Measurements from ENCODE around the gene CCNA1. TPM values are rescaled to one million over a fixed set of nuclear protein-coding genes. Genes with fewer than 3 reads are reported as not detected.
A peak's percentile ranks its signal among the peaks of the same experiment; 100 is the strongest.

Gene CCNA1
- polyA plus RNA-seq, 1 donor (not counting 4 experiments of a cell fraction or from before 2014, with no cell fraction given), result 0.80 TPM

GRCh38 chr13:36430247-36431203 lies 1.8 kb upstream of the CCNA1 start:
- Histone ChIP-seq H3K9me3 (ENCODE audit: control insufficient read depth, low read depth, low read length) (no peaks in the 10 kb centered on the region), H3K36me3 (ENCODE audit: control insufficient read depth in 2 of 2, extremely low read depth in 1 of 2, insufficient read depth in 2 of 2, low read length in 2 of 2) (no peaks in the 10 kb centered on the region), H3K4me3 (ENCODE audit: control insufficient read depth in 2 of 3, extremely low read depth in 1 of 3, insufficient read depth in 2 of 3, low read depth in 1 of 3, low read length in 3 of 3) (peak overlapping the region in 1 of 3 experiments; percentile 6), H4K20me1 (ENCODE audit: control insufficient read depth, extremely low read depth, insufficient read depth, low read length) (no peaks in the 10 kb centered on the region), H3K4me2 (ENCODE audit: control insufficient read depth, extremely low read depth, insufficient read depth, low read depth, low read length) (peak overlapping the region; percentile 68), H3K27me3 (ENCODE audit: control insufficient read depth, extremely low read depth, insufficient read depth, low read length) (peaks cover 36% of the 10 kb centered on the region), H3K4me1 (ENCODE audit: control insufficient read depth, extremely low read depth, insufficient read depth, low read length) (peaks cover 17% of the 10 kb centered on the region), H3K79me2 (ENCODE audit: control insufficient read depth, insufficient read depth, low read length) (no peaks in the 10 kb centered on the region), H2AFZ (ENCODE audit: control insufficient read depth, low read length) (no peak overlapping the region), H3K9ac (ENCODE audit: control insufficient read depth, extremely low read depth, insufficient read depth, low read length) (no peak overlapping the region), H3K9me1 (ENCODE audit: control insufficient read depth, extremely low read depth, insufficient read depth, low read length) (no peaks in the 10 kb centered on the region), H3K27ac (ENCODE audit: control insufficient read depth, insufficient read depth, low read length) (no peak overlapping the region)
- TF ChIP-seq, protein P1, sequence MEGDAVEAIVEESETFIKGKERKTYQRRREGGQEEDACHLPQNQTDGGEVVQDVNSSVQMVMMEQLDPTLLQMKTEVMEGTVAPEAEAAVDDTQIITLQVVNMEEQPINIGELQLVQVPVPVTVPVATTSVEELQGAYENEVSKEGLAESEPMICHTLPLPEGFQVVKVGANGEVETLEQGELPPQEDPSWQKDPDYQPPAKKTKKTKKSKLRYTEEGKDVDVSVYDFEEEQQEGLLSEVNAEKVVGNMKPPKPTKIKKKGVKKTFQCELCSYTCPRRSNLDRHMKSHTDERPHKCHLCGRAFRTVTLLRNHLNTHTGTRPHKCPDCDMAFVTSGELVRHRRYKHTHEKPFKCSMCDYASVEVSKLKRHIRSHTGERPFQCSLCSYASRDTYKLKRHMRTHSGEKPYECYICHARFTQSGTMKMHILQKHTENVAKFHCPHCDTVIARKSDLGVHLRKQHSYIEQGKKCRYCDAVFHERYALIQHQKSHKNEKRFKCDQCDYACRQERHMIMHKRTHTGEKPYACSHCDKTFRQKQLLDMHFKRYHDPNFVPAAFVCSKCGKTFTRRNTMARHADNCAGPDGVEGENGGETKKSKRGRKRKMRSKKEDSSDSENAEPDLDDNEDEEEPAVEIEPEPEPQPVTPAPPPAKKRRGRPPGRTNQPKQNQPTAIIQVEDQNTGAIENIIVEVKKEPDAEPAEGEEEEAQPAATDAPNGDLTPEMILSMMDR (optimal IDR thresholded peaks at IDR 0.05 in 1 of 3, IDR thresholded peaks at IDR 0.05 in 1 of 3, conservative IDR thresholded peaks at IDR 0.05 in 1 of 3; ENCODE audit: extremely low read depth in 1 of 3, insufficient read depth in 2 of 3, low read length in 3 of 3), result no peak
- TF ChIP-seq EZH2 (IDR thresholded peaks at IDR 0.05; ENCODE audit: low read length), result peak; percentile 85
- dilution Hi-C loops (cut with MboI; ENCODE audit: extremely low pct_ligation_motif_present, low sequenced_read_pairs), result no loop called here
- no peak for DNase-seq (ENCODE audit: low read depth, low spot score)
- no peak for FAIRE-seq

DNA sequence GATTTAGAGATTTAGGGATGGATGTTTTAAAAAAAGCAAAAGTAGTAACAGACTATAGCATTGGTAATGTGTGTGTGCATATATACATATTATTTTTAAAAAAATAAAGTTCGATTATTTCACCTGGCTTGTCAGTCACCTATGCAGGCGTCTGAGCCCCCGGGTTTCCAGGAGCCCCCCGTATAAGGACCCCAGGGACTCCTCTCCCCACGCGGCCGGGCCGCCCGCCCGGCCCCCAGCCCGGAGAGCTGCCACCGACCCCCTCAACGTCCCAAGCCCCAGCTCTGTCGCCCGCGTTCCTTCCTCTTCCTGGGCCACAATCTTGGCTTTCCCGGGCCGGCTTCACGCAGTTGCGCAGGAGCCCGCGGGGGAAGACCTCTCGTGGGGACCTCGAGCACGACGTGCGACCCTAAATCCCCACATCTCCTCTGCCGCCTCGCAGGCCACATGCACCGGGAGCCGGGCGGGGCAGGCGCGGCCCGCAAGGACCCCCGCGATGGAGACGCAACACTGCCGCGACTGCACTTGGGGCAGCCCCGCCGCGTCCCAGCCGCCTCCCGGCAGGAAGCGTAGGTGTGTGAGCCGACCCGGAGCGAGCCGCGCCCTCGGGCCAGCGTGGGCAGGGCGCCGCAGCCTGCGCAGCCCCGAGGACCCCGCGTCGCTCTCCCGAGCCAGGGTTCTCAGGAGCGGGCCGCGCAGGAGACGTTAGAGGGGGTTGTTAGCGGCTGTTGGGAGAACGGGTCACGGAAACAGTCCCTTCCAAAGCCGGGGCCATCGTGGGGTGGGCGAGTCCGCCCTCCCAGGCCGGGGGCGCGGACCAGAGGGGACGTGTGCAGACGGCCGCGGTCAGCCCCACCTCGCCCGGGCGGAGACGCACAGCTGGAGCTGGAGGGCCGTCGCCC lies 840 bp upstream of the CCNA1 start:
- peaks cover 36% of the 10 kb centered on the region for H3K27me3 ChIP-seq (ENCODE audit: control insufficient read depth, extremely low read depth, insufficient read depth, low read length)
- H3K27ac ChIP-seq (ENCODE audit: control insufficient read depth, insufficient read depth, low read length), result no peak overlapping the region
- no peaks in the 10 kb centered on the region for H4K20me1 ChIP-seq (ENCODE audit: control insufficient read depth, extremely low read depth, insufficient read depth, low read length)
- peak overlapping the region; percentile 24 for H3K9ac ChIP-seq (ENCODE audit: control insufficient read depth, extremely low read depth, insufficient read depth, low read length)
- peak overlapping the region; percentile 68 for H3K4me2 ChIP-seq (ENCODE audit: control insufficient read depth, extremely low read depth, insufficient read depth, low read depth, low read length)
- H2AFZ ChIP-seq (ENCODE audit: control insufficient read depth, low read length), result peak overlapping the region; percentile 67
- TF ChIP-seq, protein P1 (optimal IDR thresholded peaks at IDR 0.05 in 1 of 3, IDR thresholded peaks at IDR 0.05 in 1 of 3, conservative IDR thresholded peaks at IDR 0.05 in 1 of 3; ENCODE audit: extremely low read depth in 1 of 3, insufficient read depth in 2 of 3, low read length in 3 of 3), result no peak
- TF ChIP-seq EZH2 (IDR thresholded peaks at IDR 0.05; ENCODE audit: low read length), result no peak
- peak overlapping the region; percentile 38 to 63 (median 53) for H3K4me3 ChIP-seq (ENCODE audit: control insufficient read depth in 2 of 3, extremely low read depth in 1 of 3, insufficient read depth in 2 of 3, low read depth in 1 of 3, low read length in 3 of 3)
- no peaks in the 10 kb centered on the region for H3K9me1 ChIP-seq (ENCODE audit: control insufficient read depth, extremely low read depth, insufficient read depth, low read length)
- no peaks in the 10 kb centered on the region for H3K36me3 ChIP-seq (ENCODE audit: control insufficient read depth in 2 of 2, extremely low read depth in 1 of 2, insufficient read depth in 2 of 2, low read length in 2 of 2)
- dilution Hi-C loops (cut with MboI; ENCODE audit: extremely low pct_ligation_motif_present, low sequenced_read_pairs), result no loop called here
- H3K79me2 ChIP-seq (ENCODE audit: control insufficient read depth, insufficient read depth, low read length), result no peaks in the 10 kb centered on the region
- no peaks in the 10 kb centered on the region for H3K9me3 ChIP-seq (ENCODE audit: control insufficient read depth, low read depth, low read length)
- DNase-seq (ENCODE audit: low read depth, low spot score), result no peak
- FAIRE-seq, result no peak
- H3K4me1 ChIP-seq (ENCODE audit: control insufficient read depth, extremely low read depth, insufficient read depth, low read length), result peaks cover 17% of the 10 kb centered on the region

Measured in keratinocyte (primary cell).